K562 (cell line): ENCODE measurements around the gene CXCL12. TPM values are rescaled to one million over a fixed set of nuclear protein-coding genes. Genes with fewer than 3 reads are reported as not detected.

Experiments used
- ATAC-seq: fragments of 200-7000 bp; cut with Tn5 transposase; 3 replicates; pipeline ENCODE4 v1.9.1; 2020; ENCODE audit warnings: moderate library complexity
- BruUV-seq: library from RNA; stranded (reverse); fragments of 400-500 nt; replicated peaks from 2 replicates; lab custom pipeline; 2021; lab: Mats Ljungman, UMichigan
- CTCF ChIA-PET: fragments of 300-600 bp; formaldehyde crosslinking; extraction: SDS; loops from one replicate; lab custom pipeline; 2021; ENCODE audit warnings: low intra/inter-chr PET ratio; lab: Yijun Ruan, JAX
- POLR2A ChIA-PET: fragments of 300-600, 350-650 bp; sonication (Branson Sonifier 250); formaldehyde crosslinking; extraction: SDS; loops from one replicate; lab custom pipeline; 2021; ENCODE audit warnings: antibody characterized with exemption, inconsistent platforms; lab: Yijun Ruan, JAX
- DNase-seq, 4 experiments: peaks; one replicate each; pipeline versions ENCODE4 v3.0.0 to v3.0.0-alpha.2; 2011 to 2018; ENCODE audit warnings: low spot score in 3 of 4, mixed read lengths in 3 of 4; ENCODE audit errors: extremely low read depth in 1 of 4
- FAIRE-seq: peaks from 2 replicates; lab custom pipeline; 2011; peaks lifted over from hg19 to GRCh38; lab: Jason Lieb, UNC
- H2AFZ ChIP-seq: 2 replicates; pipeline ENCODE4 v1.6.0; 2011; ENCODE audit warnings: low read depth, low read length, control low read depth, inconsistent platforms
- H3K27ac ChIP-seq: fragments of 200-600 bp; 3 replicates; pipeline ENCODE4 v1.8.0; 2011; ENCODE audit warnings: low read depth, mild to moderate bottlenecking, control low read depth, inconsistent platforms, low read length, moderate library complexity, mixed read lengths; ENCODE audit errors: extremely low read depth
- H3K27me3 ChIP-seq, 2 experiments: fragments of 300-600 bp in 1 of 2; 2 replicates in 1 of 2; 3 replicates in 1 of 2; pipeline versions ENCODE4 v1.6.0 to v1.8.0; 2011; ENCODE audit warnings: inconsistent platforms in 2 of 2, low read length in 2 of 2, mild to moderate bottlenecking in 1 of 2, mixed read lengths in 1 of 2, moderate library complexity in 1 of 2; ENCODE audit not compliant: control insufficient read depth in 2 of 2, insufficient read depth in 2 of 2
- H3K36me3 ChIP-seq: fragments of 300-600 bp; 3 replicates; pipeline ENCODE4 v1.8.0; 2011; ENCODE audit warnings: mild to moderate bottlenecking, low read length, inconsistent platforms; ENCODE audit not compliant: control insufficient read depth, insufficient read depth
- H3K4me1 ChIP-seq, 2 experiments: fragments of 200-600 bp in 1 of 2; replicated peaks in 1 of 2; 2 replicates in 1 of 2; 3 replicates in 1 of 2; pipeline versions ENCODE4 v1.5.1 to v1.8.0; 2011; ENCODE audit warnings: inconsistent platforms in 2 of 2, low read length in 2 of 2, mild to moderate bottlenecking in 1 of 2, mixed read lengths in 1 of 2, moderate library complexity in 1 of 2; ENCODE audit not compliant: control insufficient read depth in 2 of 2, insufficient read depth in 2 of 2
- H3K4me2 ChIP-seq: 2 replicates; pipeline ENCODE4 v1.6.1; 2011; ENCODE audit warnings: low read length, control low read depth, inconsistent platforms, mixed read lengths; ENCODE audit not compliant: insufficient read depth
- H3K4me3 ChIP-seq: fragments of 200-600 bp; sonication (generic), shearing (Covaris generic); 2 replicates; pipeline ENCODE4 v1.5.1; 2016; ENCODE audit warnings: control low read depth, inconsistent platforms
- H3K79me2 ChIP-seq: fragments of 200-600 bp; 3 replicates; pipeline ENCODE4 v1.8.0; 2011; ENCODE audit warnings: low read length, inconsistent platforms; ENCODE audit not compliant: control insufficient read depth, insufficient read depth
- H3K9ac ChIP-seq, 2 experiments: 2 replicates each; pipeline versions ENCODE4 v1.6.0 to v1.6.1; 2011; ENCODE audit warnings: low read depth in 2 of 2, low read length in 2 of 2, control low read depth in 1 of 2, inconsistent platforms in 1 of 2, mild to moderate bottlenecking in 1 of 2, mixed read lengths in 1 of 2; ENCODE audit not compliant: insufficient read depth in 1 of 2
- H3K9me1 ChIP-seq: one replicate; pipeline ENCODE4 v1.6.0; 2011; ENCODE audit warnings: inconsistent platforms, mild to moderate bottlenecking, low read length, moderate library complexity; ENCODE audit not compliant: control insufficient read depth, insufficient read depth
- H3K9me3 ChIP-seq: replicated peaks from 2 replicates; pipeline ENCODE4 v1.5.1; 2011; ENCODE audit warnings: low read depth, low read length, inconsistent platforms; ENCODE audit not compliant: control insufficient read depth, insufficient read depth
- H4K20me1 ChIP-seq: replicated peaks from 2 replicates; pipeline ENCODE4 v1.6.1; 2011; ENCODE audit warnings: low read length, inconsistent platforms, mixed read lengths; ENCODE audit not compliant: control insufficient read depth, insufficient read depth
- ARID3B ChIP-seq: fragments of 250-450 bp; sonication (Bioruptor Pico); IDR thresholded peaks from 2 replicates; pipeline ENCODE4 v1.4.0; 2020; ENCODE audit warnings: borderline replicate concordance
- E2F3 ChIP-seq: fragments of 250-450 bp; sonication (Bioruptor Pico); IDR thresholded peaks from 2 replicates; pipeline ENCODE4 v1.4.0; 2020; ENCODE audit warnings: mild to moderate bottlenecking
- IRF2 ChIP-seq: sonication (generic); formaldehyde crosslinking; IDR thresholded peaks from 2 replicates; pipeline ENCODE4 v1.8.1; 2022; ENCODE audit warnings: mild to moderate bottlenecking, missing genetic modification reagents
- NFXL1 ChIP-seq: fragments of 450-650 bp; formaldehyde crosslinking; IDR thresholded peaks from 2 replicates; pipeline ENCODE4 v1.4.0; 2021; ENCODE audit warnings: mild to moderate bottlenecking
- SP1 ChIP-seq: sonication (generic); formaldehyde crosslinking; IDR thresholded peaks from 2 replicates; pipeline ENCODE4 v1.8.1; 2022; ENCODE audit warnings: mild to moderate bottlenecking, missing genetic modification reagents
- STAG1 ChIP-seq: sonication (generic); formaldehyde crosslinking; IDR thresholded peaks from 2 replicates; pipeline ENCODE4 v1.5.0; 2020; ENCODE audit warnings: missing genetic modification reagents, borderline replicate concordance
- TARDBP ChIP-seq: fragments of 450-650 bp; IDR thresholded peaks from 2 replicates; pipeline ENCODE4 v1.6.1; 2016
- WGBS: fragments of 100-300 bp; shearing (Covaris generic); methylation state at CpG from one replicate; pipeline ENCODE4 v1.1.6; 2016; ENCODE audit warnings: low coverage, mixed read lengths; ENCODE audit not compliant: insufficient coverage; ENCODE audit errors: missing lambda C conversion rate; 5-methylcytosine and 5-hydroxymethylcytosine counted together
- in situ Hi-C: fragments of 300-500 bp; cut with MboI; formaldehyde crosslinking; loops from 4 replicates; pipeline ENCODE4 v1.15.0; 2018; ENCODE audit warnings: inconsistent platforms, mixed read lengths
- intact Hi-C: fragments of 100-400 bp; cut with micrococcal nuclease; formaldehyde crosslinking; loops from 2 replicates; pipeline ENCODE4 v1.14.2; 2022
- polyA plus RNA-seq, 8 experiments: library from polyadenylated mRNA; depleted of rRNA in 4 of 8; stranded (reverse) in 5 of 8; unstranded in 3 of 8; fragments of >200 nt; fragmentation: Nextera tagmentation in 2 of 8; fragmentation: Illumina TruSeq in 1 of 8; extraction: Ambion mirVana in 2 of 8; extraction: Trizol in 1 of 8; gene quantifications; 2 replicates each; pipeline versions ENCODE4 v1.2.1 to v1.2.3, GENCODE V29; 2011 to 2014; ENCODE audit warnings: inconsistent platforms in 1 of 8, missing spikeins in 1 of 8
- total RNA-seq, 7 experiments: library from RNA; depleted of rRNA in 6 of 7; stranded (reverse); fragments of >200 nt in 6 of 7; fragmentation: Illumina TruSeq in 2 of 7; extraction: Trizol in 2 of 7; gene quantifications; 2 replicates each; pipeline versions ENCODE4 v1.2.1 to v1.2.3, GENCODE V29; 2011 to 2021; ENCODE audit warnings: low replicate concordance in 1 of 7

CXCL12 gene
- total and polyA plus RNA-seq, 9 of the 15 experiments (the other 6 are each of a cell fraction or from before 2014, with no cell fraction given) = 0.18 TPM; not detected in 8

- ChIA-PET POLR2A (no interaction called here), CTCF (no interaction called here)
- DNase-seq = no peak
- Histone ChIP-seq H2AFZ (no peak overlapping the region), H3K27me3 (no peaks in the 10 kb centered on the region; a peak in 2 of 5 replicates), H3K9me3 (no peaks in the 10 kb centered on the region), H3K27ac (no peak overlapping the region), H3K9me1 (no peaks in the 10 kb centered on the region), H4K20me1 (0 out of 2 replicates have a peak, but pooled peaks cover 4% of the 10 kb centered on the region), H3K9ac (no peak overlapping the region), H3K4me1 (no peaks in the 10 kb centered on the region), H3K4me2 (no peak overlapping the region), H3K4me3 (no peak overlapping the region), H3K79me2 (no peaks in the 10 kb centered on the region), H3K36me3 (no peaks in the 10 kb centered on the region)
- in situ Hi-C loops (no loop called here), intact Hi-C loops (no loop called here)
- BruUV-seq = no TSS peak
- no peak for FAIRE-seq
- TF ChIP-seq IRF2 (CRISPR knock-in tag) (no peak), E2F3 (no peak), SP1 (no peak), STAG1 (no peak), NFXL1 (CRISPR knock-in tag) (no peak), TARDBP (no peak), ARID3B (CRISPR knock-in tag) (no peak)
- 0% methylated on average over 2 of the region's 2 CpGs for WGBS
- ATAC-seq = no peak
These were observed 37.3 kb upstream of the CXCL12 start for GRCh38 chr10:44422153-44422552.
